GM12878 (cell line): ENCODE results near the gene TMEM45A. TPM values are rescaled to one million over a fixed set of nuclear protein-coding genes. Genes with fewer than 3 reads are reported as not detected.

ENCODE experiments used
- ATAC-seq: fragments of 200-7000 bp; cut with Tn5 transposase; 3 replicates; pipeline ENCODE4 v1.9.1; 2020; ENCODE audit warnings: mild to moderate bottlenecking, moderate library complexity
- BruUV-seq: library from RNA; stranded (reverse); fragments of 400-500 nt; replicated peaks from 2 replicates; lab custom pipeline; 2021; lab: Mats Ljungman, UMichigan
- CTCF ChIA-PET: fragments of 300-600 bp; sonication (Branson Sonifier 250); formaldehyde crosslinking; extraction: SDS; loops from one replicate; lab custom pipeline; 2021; ENCODE audit warnings: inconsistent platforms; lab: Yijun Ruan, JAX
- POLR2A ChIA-PET: fragments of 350-600 bp; formaldehyde crosslinking; extraction: SDS; loops from one replicate; lab custom pipeline; 2021; ENCODE audit warnings: inconsistent platforms; lab: Charles Lee
- RAD21 ChIA-PET: fragments of 300-600 bp; sonication (Branson Sonifier 250); formaldehyde crosslinking; loops from one replicate; lab custom pipeline; 2023; ENCODE audit warnings: antibody characterized with exemption; ENCODE audit not compliant: unreplicated experiment; lab: Charles Lee
- SMC1A ChIA-PET: fragments of 300-600 bp; sonication (Branson Sonifier 250); formaldehyde crosslinking; loops from one replicate; lab custom pipeline; 2023; ENCODE audit not compliant: unreplicated experiment, uncharacterized antibody; lab: Charles Lee
- DNase-seq: peaks from one replicate; pipeline ENCODE4 v3.0.0-alpha.2; 2011; ENCODE audit warnings: low read depth, low spot score
- FAIRE-seq: peaks from 3 replicates; lab custom pipeline; 2011; peaks lifted over from hg19 to GRCh38; lab: Jason Lieb, UNC
- H2AFZ ChIP-seq: 2 replicates; pipeline ENCODE4 v1.6.0; 2011; ENCODE audit warnings: low read depth, low read length, control low read depth; ENCODE audit not compliant: control insufficient read depth
- H3K27ac ChIP-seq: 2 replicates; pipeline ENCODE4 v1.5.1; 2011; ENCODE audit warnings: control low read depth; ENCODE audit not compliant: control insufficient read depth, insufficient read depth
- H3K27me3 ChIP-seq, 2 experiments: replicated peaks in 1 of 2; 2 replicates each; pipeline versions ENCODE4 v1.6.0 to v1.6.1; 2011; ENCODE audit warnings: low read length in 1 of 2; ENCODE audit not compliant: control insufficient read depth in 2 of 2, insufficient read depth in 2 of 2
- H3K36me3 ChIP-seq, 2 experiments: 2 replicates each; pipeline ENCODE4 v1.5.1; 2011; ENCODE audit warnings: low read length in 1 of 2; ENCODE audit not compliant: control insufficient read depth in 2 of 2, insufficient read depth in 2 of 2
- H3K4me1 ChIP-seq: 2 replicates; pipeline ENCODE4 v1.6.1; 2011; ENCODE audit warnings: mild to moderate bottlenecking, low read length, moderate library complexity, mixed read lengths; ENCODE audit not compliant: control insufficient read depth, insufficient read depth
- H3K4me2 ChIP-seq: 2 replicates; pipeline ENCODE4 v1.6.0; 2011; ENCODE audit warnings: control low read depth; ENCODE audit not compliant: control insufficient read depth, insufficient read depth
- H3K4me3 ChIP-seq: fragments of 200-600 bp; sonication (generic); 2 replicates; pipeline ENCODE4 v1.5.1; 2016
- H3K79me2 ChIP-seq: 2 replicates; pipeline ENCODE4 v1.6.0; 2011; ENCODE audit warnings: low read length; ENCODE audit not compliant: control insufficient read depth, insufficient read depth
- H3K9ac ChIP-seq: 2 replicates; pipeline ENCODE4 v1.8.0; 2011; ENCODE audit warnings: low read length, control low read depth, mixed read lengths; ENCODE audit not compliant: control insufficient read depth, insufficient read depth
- H3K9me3 ChIP-seq: replicated peaks from 3 replicates; pipeline ENCODE4 v1.5.1; 2011; ENCODE audit warnings: mild to moderate bottlenecking, low read length; ENCODE audit not compliant: control insufficient read depth, insufficient read depth
- H4K20me1 ChIP-seq: 2 replicates; pipeline ENCODE4 v1.6.0; 2011; ENCODE audit not compliant: control insufficient read depth, insufficient read depth
- CBX3 ChIP-seq: fragments of 200-600 bp; sonication (generic); IDR thresholded peaks from 2 replicates; pipeline ENCODE4 v1.6.1; 2016; ENCODE audit warnings: low read depth, borderline replicate concordance
- E2F4 ChIP-seq: IDR thresholded peaks from 2 replicates; pipeline ENCODE4 v1.6.1; 2012; ENCODE audit warnings: low read depth, low read length, improper control_type of control experiment
- E4F1 ChIP-seq: fragments of 450-650 bp; IDR thresholded peaks from 2 replicates; pipeline ENCODE4 v1.6.1; 2018; ENCODE audit warnings: borderline replicate concordance, mild to moderate bottlenecking; ENCODE audit not compliant: partially characterized antibody
- HCFC1 ChIP-seq: fragments of 150-350 bp; IDR thresholded peaks from 2 replicates; pipeline ENCODE4 v1.6.1; 2014; ENCODE audit warnings: low read length
- KDM1A ChIP-seq: fragments of 200-600 bp; sonication (generic); IDR thresholded peaks from 2 replicates; pipeline ENCODE4 v1.6.1; 2016; ENCODE audit warnings: borderline replicate concordance
- PAX8 ChIP-seq: fragments of 450-650 bp; IDR thresholded peaks from 2 replicates; pipeline ENCODE4 v1.6.1; 2017; ENCODE audit warnings: mild to moderate bottlenecking, moderate library complexity
- POLR2A ChIP-seq: IDR thresholded peaks from 2 replicates; pipeline ENCODE4 v1.6.1; 2011; ENCODE audit warnings: low read depth, mild to moderate bottlenecking, low read length
- POU2F2 ChIP-seq: IDR thresholded peaks from 3 replicates; pipeline ENCODE4 v1.6.1; 2011; ENCODE audit warnings: low read depth, mild to moderate bottlenecking, low read length, borderline replicate concordance
- RUNX3 ChIP-seq: IDR thresholded peaks from 2 replicates; pipeline ENCODE4 v1.6.1; 2012; ENCODE audit warnings: low read length, inconsistent platforms
- SMC3 ChIP-seq: IDR thresholded peaks from 2 replicates; pipeline ENCODE4 v1.6.1; 2011; ENCODE audit warnings: low read length, improper control_type of control experiment, borderline replicate concordance
- SREBF1 ChIP-seq: IDR thresholded peaks from 2 replicates; pipeline ENCODE4 v1.6.1; 2012; ENCODE audit warnings: mild to moderate bottlenecking, low read length
- YBX1 ChIP-seq: fragments of 450-650 bp; IDR thresholded peaks from 2 replicates; pipeline ENCODE4 v1.6.1; 2016; ENCODE audit warnings: antibody characterized with exemption
- ZBTB11 ChIP-seq: fragments of 450-650 bp; formaldehyde crosslinking; IDR thresholded peaks from 2 replicates; pipeline ENCODE4 v1.5.0; 2022; ENCODE audit warnings: mild to moderate bottlenecking, missing genetic modification characterization
- ZNF24 ChIP-seq: fragments of 450-650 bp; IDR thresholded peaks from 2 replicates; pipeline ENCODE4 v1.6.1; 2017; ENCODE audit warnings: antibody characterized with exemption, mild to moderate bottlenecking
- WGBS: methylation state at CpG from one replicate; pipeline ENCODE4 v1.1.6; 2016; ENCODE audit warnings: low lambda C conversion rate; ENCODE audit not compliant: insufficient replicate concordance, insufficient coverage; ENCODE audit errors: missing lambda C conversion rate; 5-methylcytosine and 5-hydroxymethylcytosine counted together
- in situ Hi-C: fragments of 300-500 bp; cut with MboI; formaldehyde crosslinking; loops from 9 replicates; pipeline ENCODE4 v1.14.3; 2018; ENCODE audit warnings: mixed read lengths
- intact Hi-C: fragments of 100-400 bp; cut with micrococcal nuclease; formaldehyde crosslinking; loops from one replicate; pipeline ENCODE4 v1.14.2; 2022; ENCODE audit not compliant: unreplicated experiment
- polyA plus RNA-seq, 11 experiments: library from polyadenylated mRNA; depleted of rRNA in 4 of 11; unstranded in 6 of 11; stranded (reverse) in 5 of 11; fragments of >200 nt; fragmentation: Nextera tagmentation in 4 of 11; fragmentation: Illumina TruSeq in 1 of 11; extraction: Ambion mirVana in 4 of 11; extraction: Trizol in 1 of 11; gene quantifications; 1 replicate in 1 of 11; 2 replicates in 10 of 11; pipeline versions ENCODE4 v1.2.1 to v1.2.3, GENCODE V29; 2011 to 2016; ENCODE audit warnings: inconsistent platforms in 2 of 11, missing spikeins in 2 of 11, low read depth in 1 of 11
- total RNA-seq, 4 experiments: library from RNA; depleted of rRNA in 3 of 4; stranded (reverse); fragments of >200 nt in 3 of 4; fragmentation: Illumina TruSeq in 1 of 4; extraction: Trizol in 1 of 4; gene quantifications; 2 replicates each; pipeline versions ENCODE4 v1.2.1 to v1.2.3, GENCODE V29; 2013 to 2021

Gene TMEM45A
- total and polyA plus RNA-seq, 10 of the 15 experiments (the other 5 are each of a cell fraction or from before 2014, with no cell fraction given): 0.34 to 5.3 (median 0.83) TPM

- ChIA-PET RAD21 (no interaction called here), POLR2A (no interaction called here)
- Histone ChIP-seq H3K9me3 (no peaks in the 10 kb centered on the region; the same call in 2 of the 3 replicates), H3K36me3 (no peaks in the 10 kb centered on the region)
- in situ Hi-C loops: no loop called here
- no peak for TF ChIP-seq YBX1
- TF ChIP-seq ZBTB11 (CRISPR knock-in tag): no peak
- no peak for TF ChIP-seq SMC3
- TF ChIP-seq KDM1A: no peak
- no peak for TF ChIP-seq PAX8
- TF ChIP-seq RUNX3: no peak
- no peak for TF ChIP-seq E4F1
- TF ChIP-seq E2F4: no peak
- TF ChIP-seq ZNF24: no peak
- TF ChIP-seq POU2F2: no peak
- TF ChIP-seq CBX3: no peak
- no peak for TF ChIP-seq SREBF1
- TF ChIP-seq POLR2A: no peak
- TF ChIP-seq HCFC1: no peak
- TF ChIP-seq, all 136 proteins: peak for 0
- Histone ChIP-seq H3K79me2 (no peaks in the 10 kb centered on the region), H3K27ac (no peak overlapping the region), H4K20me1 (no peaks in the 10 kb centered on the region), H3K4me2 (no peak overlapping the region), H3K4me3 (no peak overlapping the region), H3K27me3 (no peaks in the 10 kb centered on the region), H3K4me1 (no peaks in the 10 kb centered on the region), H3K9ac (no peak overlapping the region), H2AFZ (no peak overlapping the region)
- no peak for FAIRE-seq
- intact Hi-C loops: no loop called here
- DNase-seq: no peak
- no peak for ATAC-seq
- ChIA-PET SMC1A (interaction anchor here (1.1 kb wide), 1 partner anchor 37 kb away, joined by 4 read pairs; no protein-coding TSS in a partner anchor), CTCF (interaction anchor here (1.1 kb wide), 1 partner anchor 27 kb away, joined by 3 read pairs; no protein-coding TSS in a partner anchor)
- 93% methylated on average over 1 of the region's 1 CpG for WGBS
- no TSS peak for BruUV-seq
Measured at GRCh38 chr3:100527347-100527735, 34.9 kb downstream of the TMEM45A start.
